Measurements from ENCODE around the gene U2AF2.

Gene U2AF2

GRCh38 chr19:55656552-55656951 is 1.7 kb downstream of the U2AF2 start:
- Histone ChIP-seq H3K9ac (peak overlapping the region; percentile 14), H3K4me3 (ENCODE audit: low read depth, low read length) (peak overlapping the region; percentile 30), H3K79me2 (peaks cover 61% of the 10 kb centered on the region), H3K27ac (no peak overlapping the region), H3K36me3 (ENCODE audit: control insufficient read depth, insufficient read depth, low read length) (no peaks in the 10 kb centered on the region), H3K9me3 (ENCODE audit: control insufficient read depth, low read length) (no peaks in the 10 kb centered on the region), H2AFZ (no peak overlapping the region), H3K4me1 (peaks cover 23% of the 10 kb centered on the region), H3K4me2 (ENCODE audit: low read length) (peak overlapping the region; percentile 99), H3K27me3 (ENCODE audit: control insufficient read depth, insufficient read depth, low read length) (no peaks in the 10 kb centered on the region)
- TF ChIP-seq, protein P1, sequence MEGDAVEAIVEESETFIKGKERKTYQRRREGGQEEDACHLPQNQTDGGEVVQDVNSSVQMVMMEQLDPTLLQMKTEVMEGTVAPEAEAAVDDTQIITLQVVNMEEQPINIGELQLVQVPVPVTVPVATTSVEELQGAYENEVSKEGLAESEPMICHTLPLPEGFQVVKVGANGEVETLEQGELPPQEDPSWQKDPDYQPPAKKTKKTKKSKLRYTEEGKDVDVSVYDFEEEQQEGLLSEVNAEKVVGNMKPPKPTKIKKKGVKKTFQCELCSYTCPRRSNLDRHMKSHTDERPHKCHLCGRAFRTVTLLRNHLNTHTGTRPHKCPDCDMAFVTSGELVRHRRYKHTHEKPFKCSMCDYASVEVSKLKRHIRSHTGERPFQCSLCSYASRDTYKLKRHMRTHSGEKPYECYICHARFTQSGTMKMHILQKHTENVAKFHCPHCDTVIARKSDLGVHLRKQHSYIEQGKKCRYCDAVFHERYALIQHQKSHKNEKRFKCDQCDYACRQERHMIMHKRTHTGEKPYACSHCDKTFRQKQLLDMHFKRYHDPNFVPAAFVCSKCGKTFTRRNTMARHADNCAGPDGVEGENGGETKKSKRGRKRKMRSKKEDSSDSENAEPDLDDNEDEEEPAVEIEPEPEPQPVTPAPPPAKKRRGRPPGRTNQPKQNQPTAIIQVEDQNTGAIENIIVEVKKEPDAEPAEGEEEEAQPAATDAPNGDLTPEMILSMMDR (IDR thresholded peaks at IDR 0.05), result no peak

- Histone ChIP-seq H3K27ac (no peak overlapping the region), H2AFZ (no peak overlapping the region), H3K36me3 (ENCODE audit: control insufficient read depth, insufficient read depth, low read length) (no peaks in the 10 kb centered on the region), H3K9ac (no peak overlapping the region), H3K9me3 (ENCODE audit: control insufficient read depth, low read length) (no peaks in the 10 kb centered on the region), H3K4me1 (peaks cover 23% of the 10 kb centered on the region), H3K4me2 (ENCODE audit: low read length) (peak overlapping the region; percentile 99), H3K79me2 (peaks cover 67% of the 10 kb centered on the region), H3K27me3 (ENCODE audit: control insufficient read depth, insufficient read depth, low read length) (no peaks in the 10 kb centered on the region), H3K4me3 (ENCODE audit: low read depth, low read length) (peak overlapping the region; percentile 30)
- TF ChIP-seq, protein P1 (IDR thresholded peaks at IDR 0.05), result no peak
Measured at GRCh38 chr19:55656988-55657747, 2.3 kb downstream of the U2AF2 start.

DNA sequence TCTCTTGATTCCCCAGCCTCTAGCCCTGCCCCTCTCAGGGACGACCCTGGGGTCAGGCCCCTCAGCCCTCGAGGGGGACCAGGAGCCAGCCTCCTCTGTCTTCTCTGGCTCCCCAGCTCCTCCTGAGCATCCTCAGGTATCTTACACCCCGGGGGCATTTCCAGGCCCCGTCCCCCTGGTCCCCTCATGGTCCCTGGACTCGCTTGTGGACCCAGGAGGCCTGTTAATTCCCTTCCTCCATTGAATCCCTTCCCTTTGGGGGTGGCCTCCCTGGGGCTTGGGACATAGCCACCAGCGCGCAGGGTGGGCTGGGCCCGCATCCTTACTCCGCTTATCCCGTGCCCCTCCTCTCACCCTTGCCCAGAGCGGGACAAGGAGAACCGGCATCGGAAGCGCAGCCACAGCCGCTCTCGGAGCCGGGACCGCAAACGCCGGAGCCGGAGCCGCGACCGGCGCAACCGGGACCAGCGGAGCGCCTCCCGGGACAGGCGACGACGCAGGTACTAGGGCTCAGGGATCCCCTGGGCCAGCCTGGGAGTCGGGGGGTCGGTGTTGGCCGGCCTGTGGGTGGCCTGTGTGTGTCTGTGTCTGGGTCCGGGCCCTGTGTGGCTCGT is 4.1 kb downstream of the U2AF2 start:
- no peak overlapping the region for H3K9ac ChIP-seq
- no peak overlapping the region for H3K27ac ChIP-seq

GRCh38 chr19:55659822-55660221 is 5.0 kb downstream of the U2AF2 start:
- no peak overlapping the region for H3K4me2 ChIP-seq (ENCODE audit: low read length)
- H3K36me3 ChIP-seq (ENCODE audit: control insufficient read depth, insufficient read depth, low read length), result no peaks in the 10 kb centered on the region
- TF ChIP-seq, protein P1 (IDR thresholded peaks at IDR 0.05), result no peak
- peaks cover 23% of the 10 kb centered on the region for H3K4me1 ChIP-seq
- H2AFZ ChIP-seq, result no peak overlapping the region
- no peak overlapping the region for H3K9ac ChIP-seq
- no peaks in the 10 kb centered on the region for H3K27me3 ChIP-seq (ENCODE audit: control insufficient read depth, insufficient read depth, low read length)
- peaks cover 91% of the 10 kb centered on the region for H3K79me2 ChIP-seq
- H3K27ac ChIP-seq, result no peak overlapping the region
- H3K9me3 ChIP-seq (ENCODE audit: control insufficient read depth, low read length), result no peaks in the 10 kb centered on the region
- H3K4me3 ChIP-seq (ENCODE audit: low read depth, low read length), result no peak overlapping the region

More for the DNA sequence above, 4.1 kb downstream of the U2AF2 start:
- H3K4me2 ChIP-seq (ENCODE audit: low read length), result peak overlapping the region; percentile 50
- H3K27me3 ChIP-seq (ENCODE audit: control insufficient read depth, insufficient read depth, low read length), result no peaks in the 10 kb centered on the region
- H3K4me1 ChIP-seq, result peaks cover 23% of the 10 kb centered on the region
- TF ChIP-seq, protein P1 (IDR thresholded peaks at IDR 0.05), result no peak
- H3K9me3 ChIP-seq (ENCODE audit: control insufficient read depth, low read length), result no peaks in the 10 kb centered on the region
- H2AFZ ChIP-seq, result no peak overlapping the region
- H3K79me2 ChIP-seq, result peaks cover 85% of the 10 kb centered on the region
- H3K36me3 ChIP-seq (ENCODE audit: control insufficient read depth, insufficient read depth, low read length), result no peaks in the 10 kb centered on the region
- no peak overlapping the region for H3K4me3 ChIP-seq (ENCODE audit: low read depth, low read length)
